Hepatocyte (in vitro differentiated cells): Measurements from ENCODE around the gene FAM83F. TPM values are rescaled to one million over a fixed set of nuclear protein-coding genes. Genes with fewer than 3 reads are reported as not detected.

ENCODE experiments used
- DNase-seq: peaks from one replicate; pipeline ENCODE4 v3.0.0-alpha.2; 2016; ENCODE audit warnings: low spot score
- H2AFZ ChIP-seq: fragments of 200-600 bp; sonication (generic); 2 replicates; pipeline ENCODE4 v1.6.0; 2016; ENCODE audit warnings: antibody characterized with exemption, mild to moderate bottlenecking
- H3K27ac ChIP-seq: fragments of 200-600 bp; sonication (generic); 2 replicates; pipeline ENCODE4 v1.5.1; 2016; ENCODE audit warnings: mild to moderate bottlenecking
- H3K27me3 ChIP-seq: fragments of 200-600 bp; sonication (generic); 2 replicates; pipeline ENCODE4 v1.6.1; 2016
- H3K36me3 ChIP-seq: fragments of 200-600 bp; sonication (generic); replicated peaks from 2 replicates; pipeline ENCODE4 v1.5.1; 2016; ENCODE audit warnings: low read depth; ENCODE audit not compliant: insufficient read depth
- H3K4me1 ChIP-seq: fragments of 200-600 bp; sonication (generic); 2 replicates; pipeline ENCODE4 v1.5.1; 2016; ENCODE audit warnings: mild to moderate bottlenecking, moderate library complexity; ENCODE audit not compliant: insufficient read depth
- H3K4me2 ChIP-seq: fragments of 200-600 bp; sonication (generic); 2 replicates; pipeline ENCODE4 v1.6.0; 2016
- H3K4me3 ChIP-seq: fragments of 200-600 bp; sonication (generic); 2 replicates; pipeline ENCODE4 v1.5.1; 2016; ENCODE audit warnings: mild to moderate bottlenecking
- H3K79me2 ChIP-seq: fragments of 200-600 bp; sonication (generic); 2 replicates; pipeline ENCODE4 v1.6.0; 2017; ENCODE audit warnings: mild to moderate bottlenecking
- H3K9me2 ChIP-seq: fragments of 200-600 bp; sonication (generic); replicated peaks from 2 replicates; pipeline ENCODE4 v1.6.0; 2017; ENCODE audit warnings: mild to moderate bottlenecking; ENCODE audit not compliant: insufficient read depth
- H3K9me3 ChIP-seq: fragments of 200-600 bp; sonication (generic); 2 replicates; pipeline ENCODE4 v1.5.1; 2016; ENCODE audit warnings: low read depth, mild to moderate bottlenecking
- H4K20me1 ChIP-seq: fragments of 200-600 bp; sonication (generic); 2 replicates; pipeline ENCODE4 v1.6.0; 2016; ENCODE audit warnings: mild to moderate bottlenecking; ENCODE audit not compliant: insufficient read depth, poor library complexity, severe bottlenecking
- CTCF ChIP-seq: fragments of 200-600 bp; sonication (generic); IDR thresholded peaks from 2 replicates; pipeline ENCODE4 v1.5.1; 2016; ENCODE audit warnings: antibody characterized with exemption, mild to moderate bottlenecking; ENCODE audit not compliant: poor library complexity
- EZH2 ChIP-seq: fragments of 200-600 bp; sonication (generic); IDR thresholded peaks from 2 replicates; pipeline ENCODE4 v1.6.1; 2016; ENCODE audit warnings: antibody characterized with exemption, mild to moderate bottlenecking, borderline replicate concordance
- EZH2phosphoT487 ChIP-seq: fragments of 200-600 bp; sonication (generic); IDR thresholded peaks from one replicate; pipeline ENCODE4 v1.6.1; 2018; ENCODE audit warnings: antibody characterized with exemption, mild to moderate bottlenecking, low read depth, moderate library complexity; ENCODE audit not compliant: unreplicated experiment, severe bottlenecking
- WGBS: methylation state at CpG from one replicate; pipeline ENCODE4 v1.1.6; 2016; ENCODE audit warnings: low lambda C conversion rate; ENCODE audit errors: missing lambda C conversion rate; 5-methylcytosine and 5-hydroxymethylcytosine counted together
- polyA plus RNA-seq: library from polyadenylated mRNA; unstranded; fragments of >200 nt; fragmentation: Nextera tagmentation; extraction: Ambion mirVana; gene quantifications from 2 replicates; pipeline ENCODE4 v1.2.1, GENCODE V29; 2016
- total RNA-seq: library from RNA; depleted of rRNA; stranded (reverse); fragments of >200 nt; gene quantifications from 2 replicates; pipeline ENCODE4 v1.2.3, GENCODE V29; 2014

The FAM83F gene
- total and polyA plus RNA-seq, 2 experiments from 2014 or later = 10.8 to 12.8 TPM

GRCh38 chr22:40004836-40005235 is 10.1 kb downstream of the FAM83F start:
- Histone ChIP-seq H2AFZ (no peak overlapping the region), H3K4me2 (no peak overlapping the region), H4K20me1 (peaks cover 6% of the 10 kb centered on the region), H3K9me3 (no peaks in the 10 kb centered on the region), H3K4me1 (peaks cover 26% of the 10 kb centered on the region), H3K27ac (no peak overlapping the region), H3K27me3 (no peaks in the 10 kb centered on the region), H3K9me2 (no peaks in the 10 kb centered on the region), H3K4me3 (no peak overlapping the region), H3K36me3 (no peaks in the 10 kb centered on the region), H3K79me2 (peaks cover 58% of the 10 kb centered on the region)
- DNase-seq = no peak
- TF ChIP-seq EZH2 (no peak), EZH2phosphoT487 (no peak), CTCF (no peak)
- WGBS = 88% methylated on average over 6 of the region's 6 CpGs

GRCh38 chr22:40006641-40007040 is 11.9 kb downstream of the FAM83F start:
- peaks cover 52% of the 10 kb centered on the region for H3K79me2 ChIP-seq
- WGBS = 86% methylated on average over 8 of the region's 8 CpGs
- H2AFZ ChIP-seq = no peak overlapping the region

GRCh38 chr22:40007853-40008710 is 13.3 kb downstream of the FAM83F start:
- Histone ChIP-seq H3K9me2 (no peaks in the 10 kb centered on the region), H3K9me3 (no peaks in the 10 kb centered on the region), H3K4me3 (no peak overlapping the region), H3K27me3 (no peaks in the 10 kb centered on the region), H3K4me2 (no peak overlapping the region), H3K36me3 (no peaks in the 10 kb centered on the region), H3K27ac (peak overlapping the region; percentile 27), H2AFZ (no peak overlapping the region), H3K4me1 (peaks cover 18% of the 10 kb centered on the region), H4K20me1 (peaks cover 10% of the 10 kb centered on the region), H3K79me2 (peaks cover 50% of the 10 kb centered on the region)
- DNase-seq = no peak
- 84% methylated on average over 27 of the region's 27 CpGs for WGBS
- TF ChIP-seq EZH2 = no peak
- TF ChIP-seq EZH2phosphoT487 = no peak
- no peak for TF ChIP-seq CTCF

More at GRCh38 chr22:40006641-40007040, 11.9 kb downstream of the FAM83F start:
- no peak for TF ChIP-seq CTCF
- TF ChIP-seq EZH2phosphoT487 = no peak
- no peak for TF ChIP-seq EZH2
- H3K36me3 ChIP-seq = no peaks in the 10 kb centered on the region
- H3K4me3 ChIP-seq = no peak overlapping the region
- no peak overlapping the region for H3K4me2 ChIP-seq
- H3K9me3 ChIP-seq = no peaks in the 10 kb centered on the region
- DNase-seq = no peak
- peaks cover 10% of the 10 kb centered on the region for H4K20me1 ChIP-seq
- no peaks in the 10 kb centered on the region for H3K9me2 ChIP-seq
- no peaks in the 10 kb centered on the region for H3K27me3 ChIP-seq
- no peak overlapping the region for H3K27ac ChIP-seq
- peaks cover 21% of the 10 kb centered on the region for H3K4me1 ChIP-seq
